Activated T-cell treated with anti-CD3 and anti-CD28 coated beads, Interleukin-2, amount 50 U/mL, for 1 hour (primary cell): ENCODE measurements around the gene TCF4.

Experiments used
- DNase-seq: peaks from one replicate; pipeline ENCODE4 v3.0.0-alpha.2; 2020

Gene TCF4

DNA sequence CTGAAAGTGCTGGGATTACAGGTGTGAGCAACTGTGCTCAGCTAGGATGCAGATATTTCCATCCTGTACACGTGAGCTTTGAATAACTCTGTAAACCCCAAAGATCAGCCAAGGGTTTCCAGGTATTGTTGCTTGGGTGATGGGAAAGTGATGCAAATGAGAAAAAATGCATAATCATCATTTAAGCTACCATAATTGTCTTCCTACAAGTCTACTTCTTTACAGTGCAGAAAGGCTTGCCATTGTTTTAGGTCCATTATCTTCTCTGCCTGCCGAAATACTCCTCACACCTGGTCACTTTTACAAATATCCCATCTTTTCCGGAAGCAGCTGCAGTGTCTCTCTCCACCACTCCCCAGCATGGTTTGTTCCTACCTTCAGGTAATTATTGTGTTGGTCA lies 368.9 kb downstream of the TCF4 start:
- no peak for DNase-seq

DNA sequence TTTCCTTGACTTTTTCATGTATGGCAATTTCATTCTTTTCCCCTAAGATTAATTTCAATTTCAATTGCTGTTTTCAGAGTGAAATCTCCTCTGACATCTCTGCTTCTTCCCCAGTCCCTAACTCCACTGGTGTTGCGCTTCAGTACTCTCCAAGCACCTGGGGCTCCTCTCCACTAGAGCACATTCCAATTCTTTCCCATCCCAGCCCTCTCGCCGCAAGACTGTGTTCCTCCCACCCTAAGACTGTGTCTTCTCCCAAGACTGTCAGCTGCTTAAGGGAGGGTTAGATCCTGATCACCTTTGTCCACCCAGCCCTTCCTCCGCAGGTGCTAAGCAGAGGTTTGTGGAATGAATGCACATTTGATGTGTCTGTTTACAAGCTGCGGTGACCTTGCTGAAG lies 373.0 kb downstream of the TCF4 start:
- no peak for DNase-seq

DNA sequence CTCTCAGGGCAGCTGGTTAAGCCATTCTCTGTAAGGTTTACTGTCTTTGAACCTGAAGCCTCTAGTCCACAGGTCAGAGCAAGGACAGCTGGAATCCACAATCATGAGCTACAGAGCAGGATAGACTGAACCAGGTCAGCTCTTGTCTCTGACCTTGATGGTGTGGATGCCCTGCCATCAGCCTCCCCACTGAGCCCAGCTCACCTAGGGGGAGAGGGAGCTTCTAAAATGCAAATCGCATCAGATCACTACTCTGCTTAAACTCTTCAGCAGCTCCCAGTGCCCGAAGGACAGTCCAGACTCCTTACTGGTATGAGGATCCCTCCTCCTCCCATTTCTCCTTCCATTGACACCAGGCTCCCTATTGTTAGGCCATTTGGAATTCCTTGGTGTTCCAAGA lies 373.5 kb downstream of the TCF4 start:
- no peak for DNase-seq

DNA sequence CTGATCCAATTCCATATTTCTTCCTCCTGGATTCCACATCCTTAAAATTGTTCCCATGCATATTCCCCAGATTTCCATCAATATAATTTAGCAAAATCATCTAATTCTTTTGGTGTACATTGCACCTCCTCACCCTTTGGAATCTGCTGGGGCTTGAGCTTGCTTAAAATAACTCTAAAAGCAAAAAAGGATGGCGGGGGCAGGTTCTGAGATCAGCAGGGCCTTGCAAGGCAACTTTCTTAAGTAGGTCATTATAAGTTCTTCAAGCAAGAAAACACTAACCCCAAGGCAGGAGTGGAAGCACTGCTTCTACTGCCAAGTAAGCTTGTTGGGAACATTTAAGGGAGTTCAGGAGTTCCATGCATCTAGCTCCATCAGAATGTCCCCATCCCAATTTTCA lies 374.4 kb downstream of the TCF4 start:
- no peak for DNase-seq

DNA sequence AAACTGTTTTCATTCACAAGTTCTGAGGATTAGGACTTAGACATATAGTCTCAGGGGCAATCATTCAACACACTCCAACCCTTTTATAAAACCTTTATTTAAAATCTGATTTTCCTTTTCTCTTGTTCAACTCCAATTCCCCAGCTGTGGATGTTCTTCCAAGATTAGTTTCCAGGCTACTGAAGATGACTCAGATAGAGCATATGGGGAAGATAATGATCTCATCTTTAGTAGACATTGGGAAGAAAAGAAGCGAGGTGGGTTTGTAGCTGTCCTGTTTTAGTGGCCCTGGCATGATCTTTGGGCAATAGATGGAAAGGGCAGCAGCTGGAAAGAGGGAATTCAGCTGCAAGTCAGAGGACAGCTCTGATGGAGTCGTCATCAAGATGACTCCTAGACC lies 381.1 kb downstream of the TCF4 start:
- no peak for DNase-seq

DNA sequence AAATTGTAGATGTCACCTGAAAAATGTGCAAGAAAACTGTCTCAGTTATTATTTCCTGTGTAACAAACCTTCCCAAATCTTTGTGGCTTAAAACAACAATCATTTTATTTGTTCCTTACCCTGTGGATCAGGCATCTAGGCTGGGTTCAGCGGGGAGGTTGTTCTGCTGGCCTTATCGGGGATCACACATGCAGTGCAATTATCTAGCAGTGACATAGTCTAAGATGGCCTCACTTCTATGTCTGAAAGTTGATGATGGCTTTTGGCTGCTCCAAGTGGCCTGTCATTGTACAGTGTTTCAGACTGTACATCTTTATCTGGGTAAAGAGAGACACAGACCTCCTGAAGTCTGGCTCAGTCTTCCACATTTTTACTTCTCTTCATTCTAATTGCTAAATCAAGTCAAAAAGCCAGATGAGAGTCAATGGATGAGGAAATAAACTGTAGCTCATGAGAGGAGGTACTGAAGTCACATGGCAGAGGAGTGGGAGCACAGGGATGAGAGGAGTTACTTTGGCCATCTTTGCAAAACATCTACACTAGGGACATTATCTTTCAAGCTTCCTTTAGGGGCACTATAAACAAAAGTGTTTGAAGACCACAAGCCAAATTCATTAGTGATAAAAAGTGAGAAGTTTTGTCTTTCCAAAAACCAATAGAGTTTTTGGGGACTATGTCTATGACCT lies 385.6 kb downstream of the TCF4 start:
- no peak for DNase-seq

DNA sequence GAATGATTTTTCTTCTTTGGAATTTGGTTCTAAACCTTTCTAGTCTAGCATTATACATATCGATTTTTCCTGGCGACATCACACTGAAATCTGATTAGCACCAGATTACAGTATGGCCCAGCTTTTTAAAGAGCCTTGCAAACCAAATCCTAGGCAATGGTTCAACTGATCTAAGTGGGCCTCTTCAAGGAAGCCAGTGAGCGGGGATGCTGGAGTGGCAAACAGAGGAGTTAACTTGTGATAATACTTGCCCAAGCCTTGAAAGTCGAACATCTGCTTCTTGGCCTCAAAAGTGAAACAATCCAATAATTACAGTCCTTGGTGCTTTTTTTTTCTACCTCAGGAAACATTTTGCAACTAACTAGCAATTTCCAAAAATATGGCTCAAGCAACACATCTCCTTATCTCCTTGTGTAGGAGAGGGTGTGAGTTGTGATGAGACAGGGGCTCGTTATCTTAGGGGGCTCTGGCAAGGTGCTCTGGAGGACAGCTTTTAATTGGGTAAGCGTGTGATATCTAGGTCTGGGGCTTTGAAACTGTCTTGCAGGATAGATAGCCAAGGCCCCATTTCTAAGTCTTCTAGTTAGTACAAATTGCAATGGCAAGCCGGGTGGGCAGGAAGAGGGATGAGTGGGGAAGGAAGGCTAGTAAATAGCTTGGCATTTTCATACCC lies 388.6 kb downstream of the TCF4 start:
- DNase-seq: no peak

DNA sequence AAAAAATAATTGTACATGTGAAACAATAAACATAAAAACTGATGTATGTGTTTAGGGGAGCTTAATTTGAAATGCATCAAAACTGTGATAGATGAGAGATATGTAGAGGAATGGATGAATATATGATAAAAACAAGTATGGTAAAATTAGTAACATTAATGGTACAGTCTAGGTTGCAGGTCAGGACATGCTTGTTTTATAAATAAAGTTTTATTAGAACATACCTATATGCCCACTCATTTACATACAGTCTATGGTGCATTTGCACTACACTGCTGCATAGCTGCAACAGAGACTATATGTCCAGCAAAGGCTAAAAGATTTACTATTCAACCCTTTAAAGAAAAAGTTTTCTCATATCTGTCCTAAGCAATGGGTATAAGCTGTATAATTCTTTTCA lies 392.1 kb downstream of the TCF4 start:
- DNase-seq: no peak

DNA sequence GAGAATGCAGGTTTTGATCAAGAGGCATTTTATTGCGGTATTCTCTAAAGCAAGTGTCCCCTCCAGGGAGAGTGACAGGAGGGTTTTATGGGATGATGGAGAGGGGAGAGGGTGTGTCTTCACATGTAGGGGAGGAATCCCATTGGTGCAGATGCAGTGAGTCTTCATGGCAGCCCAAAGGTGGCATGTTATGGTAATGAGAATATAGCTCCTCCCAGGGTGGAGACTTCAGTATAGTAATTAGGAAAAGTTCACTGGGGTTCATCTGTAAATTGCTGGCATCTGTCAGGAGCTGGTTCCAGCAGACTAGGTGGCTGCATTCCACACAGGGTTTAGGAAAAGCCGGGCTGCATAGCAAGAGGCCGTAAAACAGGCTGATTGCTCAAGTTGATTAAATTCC lies 398.0 kb downstream of the TCF4 start:
- DNase-seq: no peak

DNA sequence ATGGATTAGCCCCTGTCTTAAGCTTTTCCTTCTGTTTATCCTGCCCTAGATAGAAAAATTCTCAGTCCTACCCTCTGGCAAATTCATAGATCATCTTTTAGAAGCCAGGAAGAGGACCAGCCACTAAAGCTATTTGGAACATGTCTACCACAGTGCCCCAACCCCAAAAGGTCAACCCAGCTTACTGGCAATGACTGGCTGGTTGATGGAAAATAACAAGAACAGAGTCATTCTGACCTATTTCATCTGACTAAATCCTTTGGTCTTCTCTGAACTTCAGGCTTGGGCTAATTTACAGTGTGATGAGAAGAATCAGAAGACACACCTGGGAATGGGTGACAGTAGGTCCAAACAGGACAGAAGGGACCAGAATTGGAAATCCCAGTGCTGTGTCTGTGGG lies 401.4 kb downstream of the TCF4 start:
- no peak for DNase-seq

DNA sequence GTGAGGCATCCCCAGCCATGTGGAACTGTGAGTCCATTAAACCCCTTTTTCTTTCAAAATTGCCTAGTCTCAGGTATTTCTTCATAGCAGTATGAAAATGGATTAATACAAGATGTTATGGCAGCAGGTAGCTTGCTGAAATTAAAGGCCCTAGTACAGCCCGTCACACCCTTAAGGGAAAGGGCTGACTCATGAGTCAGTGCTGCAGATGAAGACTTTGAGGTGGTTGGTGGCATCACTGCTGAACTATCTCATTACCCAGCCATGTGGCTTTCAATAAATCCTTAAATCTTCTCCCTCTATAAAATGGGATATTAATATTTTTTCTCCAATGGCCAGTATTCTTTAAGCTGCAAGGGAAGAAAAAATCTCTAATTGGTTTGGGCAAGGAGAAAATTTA lies 402.6 kb downstream of the TCF4 start:
- DNase-seq: no peak

DNA sequence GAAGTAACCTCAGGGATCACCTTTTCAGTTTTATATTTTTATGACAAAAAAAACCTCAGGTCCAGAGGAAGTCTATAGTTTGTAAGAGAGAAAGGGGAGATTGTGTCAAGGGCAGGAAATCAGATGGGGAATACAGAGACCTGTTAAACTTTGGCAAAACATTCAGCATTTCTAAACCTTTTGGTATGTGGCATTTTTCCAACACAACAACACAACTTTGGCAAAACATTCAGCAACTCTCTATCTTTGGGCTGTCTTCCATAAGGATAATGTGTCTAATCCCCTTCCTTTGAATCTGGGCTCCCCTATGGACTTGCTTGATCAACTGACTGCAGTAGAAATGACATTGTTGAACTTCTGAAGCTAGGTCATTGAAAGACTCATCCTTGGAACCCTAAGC lies 408.2 kb downstream of the TCF4 start:
- DNase-seq: no peak

DNA sequence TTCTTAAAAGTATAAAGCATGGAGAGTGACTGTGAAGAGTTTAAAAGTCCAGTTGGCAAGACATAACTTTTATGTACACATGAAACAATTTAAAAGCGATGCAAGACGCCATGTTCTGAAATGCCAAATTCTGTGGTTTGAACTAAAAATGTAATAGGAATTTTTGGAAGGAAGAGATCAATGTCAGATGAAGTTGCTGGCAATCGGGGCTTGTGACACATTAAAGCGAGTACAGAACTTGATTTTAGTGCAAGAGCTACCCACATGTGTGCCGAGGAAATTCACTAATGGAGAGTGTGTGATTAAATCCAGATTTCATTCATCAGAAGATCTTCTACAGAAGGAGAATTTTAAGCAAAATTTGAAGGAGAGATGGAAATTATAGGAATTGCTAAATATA lies 408.6 kb downstream of the TCF4 start:
- DNase-seq: no peak

DNA sequence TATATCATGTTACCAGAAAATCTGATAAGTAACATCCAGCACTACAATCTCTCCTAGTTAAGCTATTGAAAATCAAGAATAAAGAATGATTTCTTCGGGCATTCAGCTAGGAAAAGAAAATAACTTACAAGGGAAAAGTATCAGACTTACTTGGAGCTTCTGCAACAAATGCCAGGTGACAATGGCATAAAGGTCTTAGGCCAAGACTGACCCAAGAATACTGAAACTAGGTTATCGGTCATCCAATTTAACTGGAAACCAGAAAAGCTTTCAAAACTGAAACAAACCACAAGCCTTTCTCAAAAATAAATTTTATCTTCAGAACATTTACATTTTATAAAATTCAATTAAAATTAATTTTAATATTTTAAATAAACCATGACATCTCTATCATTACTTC lies 414.7 kb downstream of the TCF4 start:
- DNase-seq: no peak
